ENCODE data around the gene ATPAF2.

Gene ATPAF2

GRCh38 chr17:18038861-18039534, at the start of gene ATPAF2, which contains the start of gene GID4:
TSS of gene ATPAF2 (minus strand) at chr17:18039168. CDS start at chr17:18039013, 155 bp downstream.
TSS of gene GID4 (plus strand) at chr17:18039408. CDS start at chr17:18039465, 57 bp downstream.
- peak; percentile 99 for DNase-seq

DNA sequence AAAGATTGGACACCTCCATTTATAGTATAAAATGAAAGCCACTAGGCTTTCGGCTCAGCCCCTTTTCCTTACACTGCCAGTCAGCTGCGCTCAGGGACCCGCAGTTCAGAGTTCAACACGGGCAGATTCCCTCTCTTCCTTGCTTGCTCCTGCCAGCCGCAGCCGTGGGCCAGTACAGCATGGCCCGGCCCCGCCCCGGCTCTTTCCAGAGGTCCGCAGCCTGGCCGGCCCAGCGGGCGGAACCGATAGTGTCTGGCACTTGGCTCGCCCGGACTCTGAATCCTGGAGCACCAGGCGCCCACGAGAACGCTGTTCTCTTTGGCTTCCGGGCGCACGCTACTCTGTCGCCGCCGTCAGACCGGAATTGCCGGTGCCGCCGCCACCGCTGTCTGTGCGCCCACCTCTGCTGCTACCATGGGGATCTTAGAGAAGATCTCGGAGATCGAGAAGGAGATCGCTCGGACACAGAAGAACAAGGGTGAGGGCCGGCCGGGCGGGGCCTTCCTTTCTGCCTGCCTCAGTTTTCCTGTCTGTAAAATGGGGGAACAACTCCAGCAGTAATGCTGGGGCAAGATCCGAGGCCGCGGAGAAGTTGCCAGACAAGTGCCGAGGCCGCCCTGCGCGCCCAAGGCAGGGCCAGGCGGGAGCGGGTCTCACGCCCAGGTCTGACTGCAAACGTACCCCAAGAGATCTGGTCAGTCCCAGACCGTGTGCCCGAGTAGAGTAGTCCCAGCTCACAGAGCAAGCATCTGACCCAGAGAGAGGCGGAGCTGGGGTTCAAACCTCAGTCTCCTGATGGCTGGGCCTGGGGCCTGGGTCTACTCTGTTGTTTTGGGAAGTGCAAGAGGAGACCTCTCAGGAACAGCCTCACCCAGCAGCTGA, 48.9 kb upstream of the ATPAF2 start, which contains the start of gene DRG2:
Gene DRG2, plus strand, starts transcription at position 339 of the 882 bp plus-strand sequence. Its CDS starts 76 bp downstream, at position 415.
- DNase-seq: peak; percentile 86

DNA sequence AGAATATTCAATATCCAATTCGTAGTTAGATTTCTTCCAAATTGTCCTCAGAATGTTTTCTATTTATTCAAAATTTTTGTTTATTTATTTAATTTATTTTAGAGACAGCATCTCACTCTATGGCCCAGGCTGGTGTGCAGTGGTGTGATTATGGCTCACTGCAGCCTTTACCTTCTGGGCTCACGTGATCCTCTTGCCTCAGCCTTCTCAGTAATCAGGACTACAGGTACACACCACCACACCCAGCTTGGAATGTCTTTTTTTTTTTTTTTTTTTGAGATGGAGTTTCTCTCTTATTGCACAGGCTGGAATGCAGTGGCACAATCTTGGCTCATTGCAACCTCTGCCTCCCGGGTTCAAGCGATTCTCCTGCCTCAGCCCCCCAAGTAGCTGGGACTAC, 45.3 kb upstream of the ATPAF2 start:
- no peak for DNase-seq

DNA sequence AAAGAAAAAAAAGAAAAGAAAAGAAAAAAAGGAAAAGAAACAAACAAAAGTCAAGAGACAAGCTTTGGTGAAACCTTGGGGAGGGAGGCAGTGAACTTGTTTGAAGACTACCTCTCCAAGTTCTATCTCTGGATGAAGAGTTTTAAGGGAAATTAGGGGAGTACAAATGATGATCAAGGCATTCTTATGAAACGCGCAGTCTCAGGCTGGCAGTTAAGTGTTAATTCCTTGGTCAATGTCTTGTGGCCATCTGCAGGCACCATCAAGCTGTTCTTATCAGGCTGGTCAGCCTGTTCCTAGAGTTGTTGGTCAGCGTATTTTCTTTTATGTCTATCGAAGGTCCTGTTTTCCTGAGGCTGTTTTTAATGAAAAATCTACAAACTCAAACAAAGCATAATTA, 40.6 kb upstream of the ATPAF2 start:
- DNase-seq: no peak

DNA sequence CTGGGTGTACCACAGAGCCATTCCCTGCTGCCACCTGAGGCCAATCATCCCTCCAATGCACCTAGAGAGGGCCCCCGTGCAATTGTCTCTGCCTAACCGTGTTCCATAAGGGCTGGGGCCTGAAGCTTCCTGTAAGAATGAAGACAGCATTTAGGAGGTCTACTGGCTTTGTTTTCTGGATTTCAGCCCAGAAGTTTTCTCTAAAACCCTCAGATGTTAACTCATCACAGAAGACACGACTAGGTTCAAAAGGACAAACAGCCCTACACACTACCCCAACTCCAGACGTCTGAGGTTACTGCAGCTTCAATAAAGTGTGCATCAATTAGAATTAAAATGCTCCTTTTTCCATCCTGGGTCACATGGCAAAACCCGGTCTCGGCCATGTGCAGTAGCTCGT, 38.0 kb upstream of the ATPAF2 start:
- no peak for DNase-seq

GRCh38 chr17:18074566-18075272, 35.8 kb upstream of the ATPAF2 start:
- DNase-seq: no peak

GRCh38 chr17:18071751-18072150, 32.8 kb upstream of the ATPAF2 start:
- no peak for DNase-seq

- no peak for DNase-seq
Measured at GRCh38 chr17:18070861-18071340, 31.9 kb upstream of the ATPAF2 start.

DNA sequence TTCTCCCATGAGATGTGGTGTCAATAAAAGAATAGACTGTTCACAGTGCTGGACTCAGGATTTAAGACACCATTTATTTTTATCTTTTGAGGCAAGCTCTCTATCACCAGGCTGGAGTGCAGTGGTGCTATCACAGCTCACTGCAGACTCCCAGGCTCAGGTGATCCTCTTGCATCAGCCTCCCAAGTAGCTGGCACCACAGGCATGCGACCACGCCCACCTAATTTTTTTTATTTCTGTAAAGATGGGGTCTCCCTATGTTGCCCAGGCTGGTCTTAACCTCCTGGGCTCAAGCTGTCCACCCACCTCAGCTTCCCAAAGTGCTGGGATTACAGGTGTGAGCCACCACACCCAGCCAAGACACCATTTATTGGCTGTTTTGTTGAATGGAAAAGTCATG, 30.1 kb upstream of the ATPAF2 start:
- DNase-seq: no peak

DNA sequence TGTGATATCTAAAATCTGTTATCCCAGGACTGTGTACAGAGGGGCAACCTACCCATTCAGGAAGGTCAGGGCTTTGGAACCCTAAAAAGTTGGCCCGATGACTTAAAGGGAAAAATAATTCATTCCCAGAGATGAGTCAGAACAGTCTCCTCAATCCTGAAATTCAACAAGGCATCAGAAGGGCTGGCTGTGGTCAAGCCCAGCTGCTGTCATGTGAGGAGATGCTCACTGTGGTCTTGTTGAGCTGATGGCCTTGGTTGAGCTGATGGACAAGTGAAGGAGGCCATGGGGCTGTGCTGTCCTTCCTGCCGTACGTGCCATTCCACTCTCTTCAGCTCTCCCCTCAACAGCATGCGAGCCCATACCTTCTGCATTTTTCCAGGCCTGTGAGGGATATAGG, 27.9 kb upstream of the ATPAF2 start:
- no peak for DNase-seq

DNA sequence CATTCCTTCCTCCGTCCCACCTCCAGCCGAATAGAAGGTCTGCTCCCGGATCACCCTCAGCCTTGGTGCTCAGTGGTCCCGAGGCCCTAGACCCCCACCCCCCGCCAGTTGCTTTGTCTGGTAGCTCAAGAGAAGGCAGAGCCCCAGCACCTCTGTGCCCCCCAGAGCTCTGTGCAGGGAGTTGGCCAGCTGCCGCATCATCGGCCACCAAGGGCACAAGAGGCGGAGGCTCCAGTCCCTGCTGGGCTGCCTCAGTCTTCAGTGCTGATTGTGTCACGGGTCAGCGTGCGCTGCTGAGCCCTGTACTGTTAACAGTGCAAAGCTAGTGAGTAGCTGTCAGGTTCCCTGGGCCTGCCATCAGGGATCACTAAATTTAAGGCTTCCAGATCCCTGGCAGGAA, 26.6 kb upstream of the ATPAF2 start:
- no peak for DNase-seq

DNA sequence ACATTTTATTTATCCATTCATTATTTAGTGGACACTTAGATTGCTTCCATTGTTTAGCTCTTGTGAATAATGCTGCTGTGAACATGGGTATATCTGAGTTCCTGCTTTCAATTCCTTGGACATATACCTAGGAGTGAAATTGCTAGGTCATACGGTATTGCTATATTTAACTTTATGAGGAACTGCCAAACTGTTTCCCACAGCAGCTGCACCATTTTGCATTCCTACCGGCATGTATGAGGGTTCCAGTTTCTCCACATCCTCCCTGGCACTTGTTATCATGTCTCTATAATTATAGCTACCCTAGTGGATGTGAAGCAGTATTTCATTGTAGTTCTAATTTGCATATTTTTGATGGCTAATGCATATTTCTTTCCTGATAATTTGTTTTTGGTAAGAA, 25.1 kb upstream of the ATPAF2 start:
- DNase-seq: no peak

DNA sequence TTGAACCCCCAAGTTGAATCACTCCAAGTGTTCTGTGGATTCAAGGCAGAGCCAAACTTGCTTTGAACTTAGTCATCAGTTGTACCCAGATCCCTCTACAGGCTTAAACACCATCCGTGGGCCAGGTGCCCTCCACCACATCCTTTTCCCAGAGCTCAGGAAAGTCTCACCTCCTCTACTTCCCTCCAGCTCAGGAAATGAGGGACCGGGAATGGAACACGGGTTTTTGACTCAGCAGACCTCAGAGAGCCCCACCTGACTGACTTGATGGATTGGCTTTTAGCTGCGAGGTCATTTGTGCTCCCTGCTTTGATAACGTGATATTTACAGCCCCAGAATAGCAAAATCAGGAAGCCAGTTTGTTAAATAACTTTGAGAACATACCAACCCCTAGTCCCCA, 20.3 kb upstream of the ATPAF2 start:
- DNase-seq: no peak

DNA sequence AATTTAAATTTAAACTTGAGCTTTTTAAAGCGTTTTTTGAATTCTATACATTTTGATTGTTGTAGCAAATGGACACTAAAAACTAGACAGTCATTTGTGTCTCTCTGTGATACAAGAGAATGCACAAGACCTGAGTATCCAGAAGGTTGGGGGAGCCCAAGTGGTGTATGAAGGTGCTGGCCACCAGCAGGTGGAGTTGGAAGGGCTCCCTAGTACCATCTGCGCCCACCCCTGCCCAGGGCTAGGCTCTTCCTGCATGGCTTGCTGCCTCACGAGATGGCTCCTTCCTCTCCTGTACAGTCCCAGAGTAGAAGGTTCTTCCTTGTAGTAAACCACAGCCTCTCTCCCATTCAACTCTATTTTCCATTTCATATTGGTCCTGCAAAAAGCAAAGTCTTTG, 17.2 kb upstream of the ATPAF2 start:
- DNase-seq: no peak

- DNase-seq: no peak
Measured at GRCh38 chr17:18055597-18055996, 16.6 kb upstream of the ATPAF2 start.

DNA sequence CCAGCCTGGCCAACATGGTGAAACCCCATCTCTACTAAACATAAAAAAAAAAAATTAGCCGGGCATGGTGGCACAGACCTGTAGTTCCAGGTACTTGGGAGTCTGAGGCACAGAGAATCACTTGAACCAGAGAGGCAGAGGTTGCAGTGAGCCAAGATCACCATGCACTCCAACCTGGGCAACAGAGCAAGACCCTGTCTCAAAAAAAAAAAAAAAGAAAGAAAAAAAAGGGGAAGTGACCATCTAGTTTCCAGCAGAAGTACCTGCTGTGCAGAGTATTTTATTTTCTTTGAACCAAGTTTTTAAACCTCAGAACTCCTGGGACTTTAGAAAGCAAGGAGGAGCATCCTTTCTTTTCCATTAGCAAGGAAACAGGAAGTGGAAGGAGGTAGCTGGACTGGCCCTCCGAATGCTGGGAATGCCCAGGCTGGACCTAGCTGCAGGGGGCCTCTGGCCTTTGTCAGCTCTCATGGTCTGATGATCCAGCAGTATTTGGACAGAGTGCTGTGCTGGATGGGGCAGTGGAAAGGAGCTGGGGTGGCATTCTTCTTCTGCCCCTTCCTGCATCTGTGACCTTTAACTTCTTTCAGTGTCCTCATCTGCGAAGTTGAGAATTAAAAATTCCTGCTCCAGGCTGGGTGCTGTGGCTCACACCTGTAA, 6.9 kb upstream of the ATPAF2 start:
- no peak for DNase-seq

DNA sequence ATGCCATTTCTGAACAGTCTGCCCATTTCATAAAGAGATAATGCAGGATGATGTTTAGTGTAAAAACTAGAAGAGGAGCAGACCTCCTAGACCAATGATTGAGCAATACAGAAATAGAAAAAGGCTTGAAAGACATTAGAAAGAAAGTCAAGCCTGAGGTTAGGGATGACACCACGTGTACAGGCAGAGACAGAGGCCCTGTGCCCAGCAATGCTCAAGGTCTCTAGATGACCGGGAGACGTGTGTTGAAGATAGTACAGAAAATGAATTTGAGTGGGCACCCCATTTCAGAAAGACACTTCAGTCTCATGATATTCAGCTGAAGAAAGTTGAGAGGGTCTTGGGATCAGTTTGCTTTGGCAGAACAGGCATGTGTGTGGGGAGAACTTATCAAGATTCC, 5.6 kb upstream of the ATPAF2 start:
- DNase-seq: no peak

GRCh38 chr17:18043491-18043890, 4.5 kb upstream of the ATPAF2 start:
- DNase-seq: no peak

- no peak for DNase-seq
Measured at GRCh38 chr17:18042983-18043382, 4.0 kb upstream of the ATPAF2 start.

DNA sequence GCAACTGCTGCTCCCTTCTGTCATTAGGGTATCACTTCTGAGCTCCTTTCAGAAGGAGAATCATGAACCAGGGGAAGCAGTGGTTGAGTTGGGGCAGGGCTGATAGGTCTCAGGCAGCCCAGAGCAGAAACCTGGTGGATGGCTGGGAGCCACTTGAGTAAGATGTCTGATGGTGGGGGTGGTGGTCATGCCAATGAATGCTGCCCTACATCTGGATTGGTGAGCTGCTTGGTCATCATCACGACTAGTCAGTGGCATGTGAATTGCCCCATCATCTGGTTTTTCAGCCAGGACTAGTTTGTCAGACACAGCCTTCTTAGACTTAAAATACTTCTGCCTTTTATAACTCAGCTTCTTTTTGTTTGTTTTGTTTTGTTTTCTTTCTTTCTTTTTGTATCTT, 2.8 kb upstream of the ATPAF2 start:
- DNase-seq: no peak

- DNase-seq: no peak
Measured at GRCh38 chr17:18040261-18040858, 1.4 kb upstream of the ATPAF2 start.

- DNase-seq: no peak
Measured at GRCh38 chr17:18039535-18040260, 730 bp upstream of the ATPAF2 start.
